ENCODE results near the gene C1orf52. TPM values are rescaled to one million over a fixed set of nuclear protein-coding genes. Genes with fewer than 3 reads are reported as not detected.

The C1orf52 gene
- total and polyA plus RNA-seq, 9 of the 15 experiments (the other 6 are each of a cell fraction or from before 2014, with no cell fraction given) = 17.0 to 38.5 (median 33.0) TPM

- POLR2A ChIA-PET = no interaction called here
- peaks cover 0 to 3% of the 10 kb centered on the region in 2 experiments; a peak in 1 of 5 replicates for H3K4me1 ChIP-seq (replicated peaks in 1 of 2; ENCODE audit: control insufficient read depth in 2 of 2, insufficient read depth in 2 of 2, low read length in 2 of 2)
- no TSS peak for BruUV-seq (replicated peaks)
- TF ChIP-seq FOXJ2 (tag; IDR thresholded peaks at IDR 0.05) = peak; percentile 93
- no peak for TF ChIP-seq CEBPB (tag; IDR thresholded peaks at IDR 0.05)
- peak; percentile 45; the same call in 1 of the 2 replicates for TF ChIP-seq ARID1B (IDR thresholded peaks at IDR 0.05)
- 0 out of 2 replicates have a peak, but pooled peaks have one; percentile 26 for TF ChIP-seq TEAD4 (IDR thresholded peaks at IDR 0.05; ENCODE audit: low read length)
- no peak for TF ChIP-seq TEAD4 (CRISPR knock-in tag; IDR thresholded peaks at IDR 0.05; ENCODE audit: borderline replicate concordance)
- no peak for TF ChIP-seq ZNF518B (CRISPR knock-in tag; IDR thresholded peaks at IDR 0.05)
- TF ChIP-seq ZNF609 (CRISPR knock-in tag; IDR thresholded peaks at IDR 0.05; ENCODE audit: borderline replicate concordance) = no peak
- no peak for TF ChIP-seq ZNF282 (CRISPR knock-in tag; IDR thresholded peaks at IDR 0.05)
- TF ChIP-seq NCOA4 (IDR thresholded peaks at IDR 0.05; ENCODE audit: partially characterized antibody) = no peak
- TF ChIP-seq CBFA2T3 (IDR thresholded peaks at IDR 0.05) = peak; percentile 32; the same call in 1 of the 2 replicates
- TF ChIP-seq NFE2L1 (tag; IDR thresholded peaks at IDR 0.05; ENCODE audit: borderline replicate concordance, low read depth) = no peak
- no peak for TF ChIP-seq TBP (optimal IDR thresholded peaks at IDR 0.05; ENCODE audit: low read depth, low read length)
- TF ChIP-seq CBFA2T2 (conservative IDR thresholded peaks at IDR 0.05) = 0 out of 2 replicates have a peak, but pooled peaks have one; percentile 4
- no peak for TF ChIP-seq HOXB6 (CRISPR knock-in tag; IDR thresholded peaks at IDR 0.05; ENCODE audit: borderline replicate concordance)
- TF ChIP-seq PRPF4 (IDR thresholded peaks at IDR 0.05; ENCODE audit: insufficient read depth, low read depth, low read length, poor library complexity, severe bottlenecking) = no peak
- no peak for TF ChIP-seq SMAD2 (IDR thresholded peaks at IDR 0.05; ENCODE audit: low read depth, low read length)
- TF ChIP-seq POLR2B (IDR thresholded peaks at IDR 0.05; ENCODE audit: low read depth, partially characterized antibody) = no peak
- no peaks in the 10 kb centered on the region for H3K79me2 ChIP-seq (ENCODE audit: control insufficient read depth, insufficient read depth, low read length)
- in situ Hi-C loops (cut with MboI) (no loop called here), intact Hi-C loops (cut with micrococcal nuclease) (no loop called here)
- no peak overlapping the region for H3K4me2 ChIP-seq (ENCODE audit: insufficient read depth, low read length)
- no peak overlapping the region for H3K27ac ChIP-seq (ENCODE audit: extremely low read depth, low read depth, low read length)
- H2AFZ ChIP-seq (ENCODE audit: low read depth, low read length) = no peak overlapping the region
- no peak for DNase-seq (ENCODE audit: extremely low read depth in 1 of 4, low spot score in 3 of 4)
- H3K27me3 ChIP-seq (ENCODE audit: control insufficient read depth in 2 of 2, insufficient read depth in 2 of 2, low read length in 2 of 2) = no peaks in the 10 kb centered on the region
- no peak for FAIRE-seq
- no peaks in the 10 kb centered on the region for H3K9me3 ChIP-seq (replicated peaks; ENCODE audit: control insufficient read depth, insufficient read depth, low read depth, low read length)
- no peaks in the 10 kb centered on the region for H3K36me3 ChIP-seq (ENCODE audit: control insufficient read depth, insufficient read depth, low read length)
- H3K9ac ChIP-seq (ENCODE audit: insufficient read depth in 1 of 2, low read depth in 2 of 2, low read length in 2 of 2) = no peak overlapping the region
- CTCF ChIA-PET (ENCODE audit: low intra/inter-chr PET ratio) = no interaction called here
- no peak overlapping the region for H3K4me3 ChIP-seq
- no peaks in the 10 kb centered on the region for H3K9me1 ChIP-seq (ENCODE audit: control insufficient read depth, insufficient read depth, low read length)
- ATAC-seq = peak; percentile 39; the same call in 1 of the 3 replicates
- H4K20me1 ChIP-seq (replicated peaks; ENCODE audit: control insufficient read depth, insufficient read depth, low read length) = no peaks in the 10 kb centered on the region
- 14% methylated on average over 1 of the region's 1 CpG for WGBS (ENCODE audit: insufficient coverage, low coverage, missing lambda C conversion rate)
These were observed 21.8 kb downstream of the C1orf52 start for GRCh38 chr1:85237613-85238012.
